ENCODE results near the gene PCLO.

PCLO gene

GRCh38 chr7:83162402-83163256, at the start of gene PCLO:
Gene PCLO, minus strand, starts transcription at chr7:83162884. Its CDS starts 292 bp downstream, at chr7:83162592.
- H3K4me1 ChIP-seq (ENCODE audit: control insufficient read depth, low read depth, low read length), result peaks cover 7% of the 10 kb centered on the region
- peak within 1 kb of the TSS; percentile 66 for H3K9ac ChIP-seq (ENCODE audit: low read length)
- no peaks in the 10 kb centered on the region for H3K27me3 ChIP-seq (ENCODE audit: control insufficient read depth, insufficient read depth, low read length)
- no peaks in the 10 kb centered on the region for H3K36me3 ChIP-seq (ENCODE audit: control insufficient read depth, low read depth, low read length)
- peak within 1 kb of the TSS; percentile 92 for H3K4me3 ChIP-seq (ENCODE audit: low read length)
- no peaks in the 10 kb centered on the region for H3K9me3 ChIP-seq (ENCODE audit: control insufficient read depth, low read depth, low read length)
- H3K27ac ChIP-seq (ENCODE audit: low read length), result no peak within 1 kb of the TSS

GRCh38 chr7:83211685-83212084, 49.0 kb upstream of the PCLO start:
- H3K27me3 ChIP-seq (ENCODE audit: control insufficient read depth, insufficient read depth, low read length), result no peaks in the 10 kb centered on the region
- H3K9ac ChIP-seq (ENCODE audit: low read length), result no peak overlapping the region
- peaks cover 28% of the 10 kb centered on the region for H3K4me1 ChIP-seq (ENCODE audit: control insufficient read depth, low read depth, low read length)
- H3K4me3 ChIP-seq (ENCODE audit: low read length), result peak overlapping the region; percentile 33
- no peaks in the 10 kb centered on the region for H3K36me3 ChIP-seq (ENCODE audit: control insufficient read depth, low read depth, low read length)
- H3K27ac ChIP-seq (ENCODE audit: low read length), result peak overlapping the region; percentile 68
- H3K9me3 ChIP-seq (ENCODE audit: control insufficient read depth, low read depth, low read length), result no peaks in the 10 kb centered on the region

GRCh38 chr7:83210479-83210878, 47.8 kb upstream of the PCLO start:
- no peaks in the 10 kb centered on the region for H3K27me3 ChIP-seq (ENCODE audit: control insufficient read depth, insufficient read depth, low read length)
- H3K27ac ChIP-seq (ENCODE audit: low read length), result no peak overlapping the region
- no peaks in the 10 kb centered on the region for H3K9me3 ChIP-seq (ENCODE audit: control insufficient read depth, low read depth, low read length)
- H3K4me1 ChIP-seq (ENCODE audit: control insufficient read depth, low read depth, low read length), result peaks cover 28% of the 10 kb centered on the region
- no peak overlapping the region for H3K9ac ChIP-seq (ENCODE audit: low read length)
- no peaks in the 10 kb centered on the region for H3K36me3 ChIP-seq (ENCODE audit: control insufficient read depth, low read depth, low read length)
- no peak overlapping the region for H3K4me3 ChIP-seq (ENCODE audit: low read length)

- no peak overlapping the region for H3K9ac ChIP-seq (ENCODE audit: low read length)
- no peaks in the 10 kb centered on the region for H3K9me3 ChIP-seq (ENCODE audit: control insufficient read depth, low read depth, low read length)
- no peak overlapping the region for H3K27ac ChIP-seq (ENCODE audit: low read length)
- peaks cover 20% of the 10 kb centered on the region for H3K4me1 ChIP-seq (ENCODE audit: control insufficient read depth, low read depth, low read length)
- H3K27me3 ChIP-seq (ENCODE audit: control insufficient read depth, insufficient read depth, low read length), result no peaks in the 10 kb centered on the region
- no peak overlapping the region for H3K4me3 ChIP-seq (ENCODE audit: low read length)
- H3K36me3 ChIP-seq (ENCODE audit: control insufficient read depth, low read depth, low read length), result no peaks in the 10 kb centered on the region
Measured at GRCh38 chr7:83204715-83205114, 42.0 kb upstream of the PCLO start.

- no peaks in the 10 kb centered on the region for H3K9me3 ChIP-seq (ENCODE audit: control insufficient read depth, low read depth, low read length)
- H3K9ac ChIP-seq (ENCODE audit: low read length), result no peak overlapping the region
- H3K36me3 ChIP-seq (ENCODE audit: control insufficient read depth, low read depth, low read length), result no peaks in the 10 kb centered on the region
- H3K27ac ChIP-seq (ENCODE audit: low read length), result no peak overlapping the region
- no peaks in the 10 kb centered on the region for H3K27me3 ChIP-seq (ENCODE audit: control insufficient read depth, insufficient read depth, low read length)
- H3K4me1 ChIP-seq (ENCODE audit: control insufficient read depth, low read depth, low read length), result peaks cover 20% of the 10 kb centered on the region
- no peak overlapping the region for H3K4me3 ChIP-seq (ENCODE audit: low read length)
Measured at GRCh38 chr7:83201355-83201754, 38.7 kb upstream of the PCLO start.

- no peak overlapping the region for H3K4me3 ChIP-seq (ENCODE audit: low read length)
- H3K4me1 ChIP-seq (ENCODE audit: control insufficient read depth, low read depth, low read length), result no peaks in the 10 kb centered on the region
- no peak overlapping the region for H3K27ac ChIP-seq (ENCODE audit: low read length)
- H3K27me3 ChIP-seq (ENCODE audit: control insufficient read depth, insufficient read depth, low read length), result no peaks in the 10 kb centered on the region
- no peaks in the 10 kb centered on the region for H3K36me3 ChIP-seq (ENCODE audit: control insufficient read depth, low read depth, low read length)
- H3K9me3 ChIP-seq (ENCODE audit: control insufficient read depth, low read depth, low read length), result no peaks in the 10 kb centered on the region
- no peak overlapping the region for H3K9ac ChIP-seq (ENCODE audit: low read length)
Measured at GRCh38 chr7:83190659-83191389, 28.1 kb upstream of the PCLO start.

- no peak overlapping the region for H3K4me3 ChIP-seq (ENCODE audit: low read length)
- no peak overlapping the region for H3K27ac ChIP-seq (ENCODE audit: low read length)
- H3K9ac ChIP-seq (ENCODE audit: low read length), result no peak overlapping the region
- no peaks in the 10 kb centered on the region for H3K36me3 ChIP-seq (ENCODE audit: control insufficient read depth, low read depth, low read length)
- no peaks in the 10 kb centered on the region for H3K27me3 ChIP-seq (ENCODE audit: control insufficient read depth, insufficient read depth, low read length)
- no peaks in the 10 kb centered on the region for H3K4me1 ChIP-seq (ENCODE audit: control insufficient read depth, low read depth, low read length)
- H3K9me3 ChIP-seq (ENCODE audit: control insufficient read depth, low read depth, low read length), result no peaks in the 10 kb centered on the region
Measured at GRCh38 chr7:83178796-83179195, 16.1 kb upstream of the PCLO start.

GRCh38 chr7:83178066-83178465, 15.4 kb upstream of the PCLO start:
- Histone ChIP-seq H3K4me1 (ENCODE audit: control insufficient read depth, low read depth, low read length) (no peaks in the 10 kb centered on the region), H3K27me3 (ENCODE audit: control insufficient read depth, insufficient read depth, low read length) (no peaks in the 10 kb centered on the region), H3K36me3 (ENCODE audit: control insufficient read depth, low read depth, low read length) (no peaks in the 10 kb centered on the region), H3K9ac (ENCODE audit: low read length) (no peak overlapping the region), H3K9me3 (ENCODE audit: control insufficient read depth, low read depth, low read length) (no peaks in the 10 kb centered on the region), H3K27ac (ENCODE audit: low read length) (no peak overlapping the region), H3K4me3 (ENCODE audit: low read length) (no peak overlapping the region)

- Histone ChIP-seq H3K4me1 (ENCODE audit: control insufficient read depth, low read depth, low read length) (no peaks in the 10 kb centered on the region), H3K9ac (ENCODE audit: low read length) (no peak overlapping the region), H3K36me3 (ENCODE audit: control insufficient read depth, low read depth, low read length) (no peaks in the 10 kb centered on the region), H3K27ac (ENCODE audit: low read length) (no peak overlapping the region), H3K9me3 (ENCODE audit: control insufficient read depth, low read depth, low read length) (no peaks in the 10 kb centered on the region), H3K27me3 (ENCODE audit: control insufficient read depth, insufficient read depth, low read length) (no peaks in the 10 kb centered on the region), H3K4me3 (ENCODE audit: low read length) (no peak overlapping the region)
Measured at GRCh38 chr7:83173664-83174063, 11.0 kb upstream of the PCLO start.

GRCh38 chr7:83166781-83167180, 4.1 kb upstream of the PCLO start:
- Histone ChIP-seq H3K9me3 (ENCODE audit: control insufficient read depth, low read depth, low read length) (no peaks in the 10 kb centered on the region), H3K9ac (ENCODE audit: low read length) (no peak overlapping the region), H3K36me3 (ENCODE audit: control insufficient read depth, low read depth, low read length) (no peaks in the 10 kb centered on the region), H3K27me3 (ENCODE audit: control insufficient read depth, insufficient read depth, low read length) (no peaks in the 10 kb centered on the region), H3K27ac (ENCODE audit: low read length) (no peak overlapping the region), H3K4me1 (ENCODE audit: control insufficient read depth, low read depth, low read length) (peaks cover 7% of the 10 kb centered on the region), H3K4me3 (ENCODE audit: low read length) (no peak overlapping the region)

GRCh38 chr7:83161899-83162401, 734 bp downstream of the PCLO start:
- Histone ChIP-seq H3K9ac (ENCODE audit: low read length) (peak overlapping the region; percentile 66), H3K4me3 (ENCODE audit: low read length) (peak overlapping the region; percentile 92), H3K4me1 (ENCODE audit: control insufficient read depth, low read depth, low read length) (peaks cover 7% of the 10 kb centered on the region), H3K36me3 (ENCODE audit: control insufficient read depth, low read depth, low read length) (no peaks in the 10 kb centered on the region), H3K27ac (ENCODE audit: low read length) (no peak overlapping the region), H3K9me3 (ENCODE audit: control insufficient read depth, low read depth, low read length) (no peaks in the 10 kb centered on the region), H3K27me3 (ENCODE audit: control insufficient read depth, insufficient read depth, low read length) (no peaks in the 10 kb centered on the region)
